Measurements from ENCODE around the gene TRAM2.

Gene TRAM2

GRCh38 chr6:52535711-52536423, 41.0 kb downstream of the TRAM2 start:
- H3K23ac ChIP-seq (ENCODE audit: low read length), result no peak overlapping the region
- no peak overlapping the region for H2BK120ac ChIP-seq (ENCODE audit: insufficient read depth, low read length, poor library complexity)
- peaks cover 3% of the 10 kb centered on the region for H3K9me3 ChIP-seq (ENCODE audit: insufficient read depth, low read depth, low read length)
- H2BK12ac ChIP-seq (ENCODE audit: low read length), result no peak overlapping the region
- H4K91ac ChIP-seq (ENCODE audit: low read depth, low read length), result no peak overlapping the region
- no peak overlapping the region for H3K4ac ChIP-seq (ENCODE audit: low read depth, low read length)
- H3K79me2 ChIP-seq (ENCODE audit: control insufficient read depth, insufficient read depth, low read length, poor library complexity), result peaks cover 2% of the 10 kb centered on the region
- WGBS (ENCODE audit: extremely low coverage, insufficient coverage, insufficient read length), result no CpG with 5 or more reads among the region's 5 CpGs
- H3K79me1 ChIP-seq (ENCODE audit: low read length), result peaks cover 5% of the 10 kb centered on the region
- H3K4me3 ChIP-seq (ENCODE audit: low read depth, low read length), result no peak overlapping the region
- no peak for DNase-seq
- H3K18ac ChIP-seq (ENCODE audit: low read length), result no peak overlapping the region
- H3K4me1 ChIP-seq (ENCODE audit: control insufficient read depth in 1 of 2, insufficient read depth in 2 of 2, low read length in 2 of 2), result peaks cover 8 to 16% of the 10 kb centered on the region in 2 experiments
- no peak overlapping the region for H4K12ac ChIP-seq (ENCODE audit: low read depth, low read length)
- H3K9ac ChIP-seq (ENCODE audit: low read length), result no peak overlapping the region
- no peak overlapping the region for H2AK5ac ChIP-seq (ENCODE audit: low read length)
- H3K27me3 ChIP-seq (ENCODE audit: insufficient read depth, low read length), result no peaks in the 10 kb centered on the region
- H3K4me2 ChIP-seq (ENCODE audit: low read length), result no peak overlapping the region
- H4K8ac ChIP-seq (ENCODE audit: low read depth, low read length), result no peak overlapping the region
- no peak overlapping the region for H2AFZ ChIP-seq (ENCODE audit: insufficient read depth, low read length, poor library complexity)
- H2BK5ac ChIP-seq (ENCODE audit: low read depth, low read length, poor library complexity), result no peak overlapping the region
- no peak overlapping the region for H3K27ac ChIP-seq (ENCODE audit: low read depth, low read length)
- H3K14ac ChIP-seq (ENCODE audit: low read length), result no peak overlapping the region
- H3K36me3 ChIP-seq (ENCODE audit: control insufficient read depth in 1 of 2, insufficient read depth in 2 of 2, low read length in 2 of 2), result peaks cover 4 to 10% of the 10 kb centered on the region in 2 experiments

GRCh38 chr6:52534966-52535390, 41.9 kb downstream of the TRAM2 start:
- WGBS (ENCODE audit: extremely low coverage, insufficient coverage, insufficient read length), result no CpG with 5 or more reads among the region's 3 CpGs
- Histone ChIP-seq H3K36me3 (ENCODE audit: control insufficient read depth in 1 of 2, insufficient read depth in 2 of 2, low read length in 2 of 2) (peaks cover 4 to 12% of the 10 kb centered on the region in 2 experiments), H3K14ac (ENCODE audit: low read length) (no peak overlapping the region)

GRCh38 chr6:52534363-52534762, 42.5 kb downstream of the TRAM2 start:
- H3K36me3 ChIP-seq (ENCODE audit: control insufficient read depth in 1 of 2, insufficient read depth in 2 of 2, low read length in 2 of 2), result peaks cover 4 to 12% of the 10 kb centered on the region in 2 experiments
- no peaks in the 10 kb centered on the region for H3K27me3 ChIP-seq (ENCODE audit: insufficient read depth, low read length)
- peaks cover 2% of the 10 kb centered on the region for H3K79me2 ChIP-seq (ENCODE audit: control insufficient read depth, insufficient read depth, low read length, poor library complexity)
- H3K27ac ChIP-seq (ENCODE audit: low read depth, low read length), result no peak overlapping the region
- H2AFZ ChIP-seq (ENCODE audit: insufficient read depth, low read length, poor library complexity), result no peak overlapping the region
- H3K9ac ChIP-seq (ENCODE audit: low read length), result no peak overlapping the region
- H3K4ac ChIP-seq (ENCODE audit: low read depth, low read length), result no peak overlapping the region
- H2BK120ac ChIP-seq (ENCODE audit: insufficient read depth, low read length, poor library complexity), result no peak overlapping the region
- peaks cover 5% of the 10 kb centered on the region for H3K79me1 ChIP-seq (ENCODE audit: low read length)
- whole genome bisulfite sequencing (ENCODE audit: extremely low coverage, insufficient coverage, insufficient read length), result no CpG with 5 or more reads among the region's 5 CpGs
- peaks cover 3% of the 10 kb centered on the region for H3K9me3 ChIP-seq (ENCODE audit: insufficient read depth, low read depth, low read length)
- H4K91ac ChIP-seq (ENCODE audit: low read depth, low read length), result no peak overlapping the region
- H3K18ac ChIP-seq (ENCODE audit: low read length), result no peak overlapping the region
- peaks cover 3 to 10% of the 10 kb centered on the region in 2 experiments for H3K4me1 ChIP-seq (ENCODE audit: control insufficient read depth in 1 of 2, insufficient read depth in 2 of 2, low read length in 2 of 2)
- no peak overlapping the region for H3K4me2 ChIP-seq (ENCODE audit: low read length)
- no peak overlapping the region for H4K12ac ChIP-seq (ENCODE audit: low read depth, low read length)
- no peak overlapping the region for H3K14ac ChIP-seq (ENCODE audit: low read length)
- H3K23ac ChIP-seq (ENCODE audit: low read length), result no peak overlapping the region
- no peak overlapping the region for H2AK5ac ChIP-seq (ENCODE audit: low read length)
- no peak overlapping the region for H4K8ac ChIP-seq (ENCODE audit: low read depth, low read length)
- H2BK12ac ChIP-seq (ENCODE audit: low read length), result no peak overlapping the region
- no peak overlapping the region for H2BK5ac ChIP-seq (ENCODE audit: low read depth, low read length, poor library complexity)
- no peak for DNase-seq
- H3K4me3 ChIP-seq (ENCODE audit: low read depth, low read length), result no peak overlapping the region

More at GRCh38 chr6:52534966-52535390, 41.9 kb downstream of the TRAM2 start:
- peaks cover 5% of the 10 kb centered on the region for H3K79me1 ChIP-seq (ENCODE audit: low read length)
- no peak overlapping the region for H3K23ac ChIP-seq (ENCODE audit: low read length)
- no peak overlapping the region for H3K9ac ChIP-seq (ENCODE audit: low read length)
- H3K79me2 ChIP-seq (ENCODE audit: control insufficient read depth, insufficient read depth, low read length, poor library complexity), result peaks cover 2% of the 10 kb centered on the region
- H3K27me3 ChIP-seq (ENCODE audit: insufficient read depth, low read length), result no peaks in the 10 kb centered on the region
- H4K8ac ChIP-seq (ENCODE audit: low read depth, low read length), result no peak overlapping the region
- H2AK5ac ChIP-seq (ENCODE audit: low read length), result no peak overlapping the region
- no peak overlapping the region for H2BK5ac ChIP-seq (ENCODE audit: low read depth, low read length, poor library complexity)
- H2BK12ac ChIP-seq (ENCODE audit: low read length), result no peak overlapping the region
- H2BK120ac ChIP-seq (ENCODE audit: insufficient read depth, low read length, poor library complexity), result no peak overlapping the region
- H4K91ac ChIP-seq (ENCODE audit: low read depth, low read length), result no peak overlapping the region
- H3K4me1 ChIP-seq (ENCODE audit: control insufficient read depth in 1 of 2, insufficient read depth in 2 of 2, low read length in 2 of 2), result peaks cover 5 to 13% of the 10 kb centered on the region in 2 experiments
- H3K27ac ChIP-seq (ENCODE audit: low read depth, low read length), result no peak overlapping the region
- no peak for DNase-seq
- H3K4me3 ChIP-seq (ENCODE audit: low read depth, low read length), result no peak overlapping the region
- H3K4ac ChIP-seq (ENCODE audit: low read depth, low read length), result no peak overlapping the region
- no peak overlapping the region for H3K18ac ChIP-seq (ENCODE audit: low read length)
- H3K9me3 ChIP-seq (ENCODE audit: insufficient read depth, low read depth, low read length), result peaks cover 3% of the 10 kb centered on the region
- H2AFZ ChIP-seq (ENCODE audit: insufficient read depth, low read length, poor library complexity), result no peak overlapping the region
- no peak overlapping the region for H3K4me2 ChIP-seq (ENCODE audit: low read length)
- no peak overlapping the region for H4K12ac ChIP-seq (ENCODE audit: low read depth, low read length)

- no peak overlapping the region for H2BK12ac ChIP-seq (ENCODE audit: low read length)
- no peak overlapping the region for H3K4ac ChIP-seq (ENCODE audit: low read depth, low read length)
- H3K14ac ChIP-seq (ENCODE audit: low read length), result no peak overlapping the region
- no peak overlapping the region for H4K91ac ChIP-seq (ENCODE audit: low read depth, low read length)
- peaks cover 5% of the 10 kb centered on the region for H3K79me1 ChIP-seq (ENCODE audit: low read length)
- no peak overlapping the region for H4K8ac ChIP-seq (ENCODE audit: low read depth, low read length)
- H2BK120ac ChIP-seq (ENCODE audit: insufficient read depth, low read length, poor library complexity), result no peak overlapping the region
- no peak overlapping the region for H3K27ac ChIP-seq (ENCODE audit: low read depth, low read length)
- H3K4me1 ChIP-seq (ENCODE audit: control insufficient read depth in 1 of 2, insufficient read depth in 2 of 2, low read length in 2 of 2), result peaks cover 3 to 6% of the 10 kb centered on the region in 2 experiments
- H2AK5ac ChIP-seq (ENCODE audit: low read length), result no peak overlapping the region
- H3K9ac ChIP-seq (ENCODE audit: low read length), result no peak overlapping the region
- H4K12ac ChIP-seq (ENCODE audit: low read depth, low read length), result no peak overlapping the region
- H3K4me3 ChIP-seq (ENCODE audit: low read depth, low read length), result no peak overlapping the region
- no peak overlapping the region for H3K23ac ChIP-seq (ENCODE audit: low read length)
- H3K36me3 ChIP-seq (ENCODE audit: control insufficient read depth in 1 of 2, insufficient read depth in 2 of 2, low read length in 2 of 2), result peaks cover 4 to 12% of the 10 kb centered on the region in 2 experiments
- peaks cover 2% of the 10 kb centered on the region for H3K79me2 ChIP-seq (ENCODE audit: control insufficient read depth, insufficient read depth, low read length, poor library complexity)
- H3K18ac ChIP-seq (ENCODE audit: low read length), result no peak overlapping the region
- WGBS (ENCODE audit: extremely low coverage, insufficient coverage, insufficient read length), result no CpG with 5 or more reads among the region's 2 CpGs
- H2BK5ac ChIP-seq (ENCODE audit: low read depth, low read length, poor library complexity), result no peak overlapping the region
- H2AFZ ChIP-seq (ENCODE audit: insufficient read depth, low read length, poor library complexity), result no peak overlapping the region
- DNase-seq, result no peak
- no peak overlapping the region for H3K4me2 ChIP-seq (ENCODE audit: low read length)
- H3K9me3 ChIP-seq (ENCODE audit: insufficient read depth, low read depth, low read length), result peaks cover 3% of the 10 kb centered on the region
- H3K27me3 ChIP-seq (ENCODE audit: insufficient read depth, low read length), result no peaks in the 10 kb centered on the region
Observed at GRCh38 chr6:52533491-52533890, 43.4 kb downstream of the TRAM2 start.

All from trophoblast cell (in vitro differentiated cells and primary cell).